Measurements from ENCODE around the gene SLC36A1.

- TF ChIP-seq, protein P1, sequence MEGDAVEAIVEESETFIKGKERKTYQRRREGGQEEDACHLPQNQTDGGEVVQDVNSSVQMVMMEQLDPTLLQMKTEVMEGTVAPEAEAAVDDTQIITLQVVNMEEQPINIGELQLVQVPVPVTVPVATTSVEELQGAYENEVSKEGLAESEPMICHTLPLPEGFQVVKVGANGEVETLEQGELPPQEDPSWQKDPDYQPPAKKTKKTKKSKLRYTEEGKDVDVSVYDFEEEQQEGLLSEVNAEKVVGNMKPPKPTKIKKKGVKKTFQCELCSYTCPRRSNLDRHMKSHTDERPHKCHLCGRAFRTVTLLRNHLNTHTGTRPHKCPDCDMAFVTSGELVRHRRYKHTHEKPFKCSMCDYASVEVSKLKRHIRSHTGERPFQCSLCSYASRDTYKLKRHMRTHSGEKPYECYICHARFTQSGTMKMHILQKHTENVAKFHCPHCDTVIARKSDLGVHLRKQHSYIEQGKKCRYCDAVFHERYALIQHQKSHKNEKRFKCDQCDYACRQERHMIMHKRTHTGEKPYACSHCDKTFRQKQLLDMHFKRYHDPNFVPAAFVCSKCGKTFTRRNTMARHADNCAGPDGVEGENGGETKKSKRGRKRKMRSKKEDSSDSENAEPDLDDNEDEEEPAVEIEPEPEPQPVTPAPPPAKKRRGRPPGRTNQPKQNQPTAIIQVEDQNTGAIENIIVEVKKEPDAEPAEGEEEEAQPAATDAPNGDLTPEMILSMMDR (IDR thresholded peaks at IDR 0.05), result no peak
- TF ChIP-seq EP300 (IDR thresholded peaks at IDR 0.05) (no peak), POLR2AphosphoS5 (IDR thresholded peaks at IDR 0.05) (no peak)
Measured at GRCh38 chr5:151487544-151487943, 40.1 kb downstream of the SLC36A1 start.
